ENCODE data around the gene ING1. TPM values are rescaled to one million over a fixed set of nuclear protein-coding genes. Genes with fewer than 3 reads are reported as not detected.
A peak's percentile ranks its signal among the peaks of the same experiment; 100 is the strongest.
"Not testable (repeated sequence)": the region's sequence is repeated elsewhere in the genome, so short reads cannot be mapped to it uniquely, and the experiment has no call there.

Gene ING1
- total RNA-seq, 6 donors from 2014 or later = 11.8 to 31.4 (median 17.9) TPM

DNA sequence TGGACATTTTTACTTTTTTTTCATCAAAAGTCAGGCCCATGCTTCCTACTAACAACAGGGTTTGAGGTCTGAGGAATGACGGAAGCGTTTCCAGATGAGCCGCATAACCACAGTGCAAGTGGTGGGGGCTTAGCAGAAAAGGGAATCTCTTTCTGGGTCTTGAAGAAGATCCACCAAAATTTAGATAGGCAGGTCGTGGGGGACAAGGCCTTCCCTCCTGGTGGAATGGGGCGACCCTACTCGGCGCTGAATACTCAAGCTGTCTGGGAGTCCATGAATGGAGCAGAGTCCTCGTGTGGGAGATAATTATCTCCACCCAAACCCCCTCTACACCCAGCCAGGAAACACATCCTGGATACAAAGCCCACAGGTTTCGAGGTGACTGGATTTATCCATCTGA is 44.5 kb upstream of the ING1 start:
- ATAC-seq (ENCODE audit: low FRiP score in 2 of 2) = no peak

DNA sequence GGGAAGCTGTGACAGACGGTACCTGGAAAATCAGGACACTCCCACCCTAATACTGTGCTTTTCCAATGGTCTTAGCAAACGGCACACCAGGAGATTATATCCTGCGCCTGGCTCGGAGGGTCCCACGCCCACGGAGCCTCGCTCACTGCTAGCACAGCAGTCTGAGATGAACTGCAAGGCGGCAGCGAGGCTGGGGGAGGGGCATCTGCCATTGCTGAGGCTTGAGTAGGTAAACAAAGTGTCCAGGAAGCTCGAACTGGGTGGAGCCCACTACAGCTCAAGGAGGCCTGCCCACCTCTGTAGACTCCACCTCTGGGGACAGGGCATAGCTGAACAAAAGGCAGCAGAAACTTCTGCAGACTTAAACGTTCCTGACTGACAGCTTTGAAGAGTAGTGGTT is 43.7 kb upstream of the ING1 start:
- DNase-seq = peak in 1 of 2 donors; percentile 45
- H3K27ac ChIP-seq; ATAC-seq (ENCODE audit: low FRiP score in 2 of 2); H3K4me1 ChIP-seq; H3K9me3 ChIP-seq; H3K27me3 ChIP-seq; H3K4me3 ChIP-seq: not testable (repeated sequence)
- WGBS, 2 donors = 58 to 94% methylated on average over 2 to 10 of the region's 11 CpGs
- H3K36me3 ChIP-seq = peaks cover 12 to 48% (median 32%) of the 10 kb centered on the region in 4 donors

More for the DNA sequence above, 44.5 kb upstream of the ING1 start:
- 85 to 89% methylated on average over 9 of the region's 9 CpGs for WGBS, 2 donors
- Histone ChIP-seq H3K4me3 (no peak overlapping the region), H3K36me3 (peaks cover 12 to 56% (median 33%) of the 10 kb centered on the region in 4 donors), H3K4me1 (no peaks in the 10 kb centered on the region), H3K27me3 (no peaks in the 10 kb centered on the region), H3K9me3 (no peaks in the 10 kb centered on the region), H3K27ac (no peak overlapping the region)
- no peak for TF ChIP-seq POLR2A (IDR thresholded peaks at IDR 0.05)
- DNase-seq = no peak

DNA sequence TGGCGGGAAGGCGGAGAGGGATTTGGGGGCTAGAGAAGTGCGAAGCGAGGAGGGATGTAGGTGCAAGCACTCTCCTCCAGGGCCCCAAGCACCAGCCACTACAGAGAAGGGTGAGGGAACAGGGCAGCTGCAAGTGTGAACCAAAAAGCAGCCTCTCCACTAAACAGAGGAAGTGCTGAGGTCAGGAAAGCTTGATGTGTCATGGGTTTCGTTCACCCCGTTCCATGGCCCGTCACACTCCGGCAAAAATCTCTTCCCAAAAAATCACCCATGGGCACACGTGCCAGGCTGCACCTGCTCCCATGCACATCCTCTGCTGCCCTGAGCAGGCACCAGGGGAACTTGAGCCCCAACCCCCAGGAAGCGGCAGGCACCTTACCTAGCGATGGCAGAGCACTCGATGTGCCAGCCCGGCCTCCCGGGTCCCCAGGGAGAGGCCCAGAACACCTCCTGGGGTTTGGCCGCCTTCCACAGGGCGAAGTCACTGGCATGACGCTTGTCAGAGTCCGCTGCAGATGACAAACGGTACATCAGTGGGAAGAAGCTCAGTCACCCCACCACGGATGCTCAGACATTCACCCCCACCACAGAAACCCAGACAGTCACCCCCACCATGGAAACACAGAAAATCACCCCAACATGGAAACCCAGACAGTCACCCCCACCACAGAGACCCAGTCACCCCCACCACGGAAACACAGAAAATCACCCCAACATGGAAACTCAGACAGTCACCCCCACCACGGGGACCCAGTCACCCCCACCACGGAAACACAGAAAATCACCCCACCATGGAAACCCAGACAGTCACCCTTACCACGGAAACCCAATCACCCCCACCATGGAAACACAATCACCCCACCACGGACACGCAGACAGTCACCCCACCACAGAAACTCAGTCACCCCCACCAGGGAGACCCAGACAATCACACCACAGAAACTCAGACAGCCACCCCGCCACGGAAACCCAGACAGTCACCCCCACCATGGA is 36.6 kb upstream of the ING1 start:
- ATAC-seq (ENCODE audit: low FRiP score in 2 of 2) (peak; percentile 61 to 72), DNase-seq (peak in 1 of 2 donors; percentile 51)
- 84 to 90% methylated on average over 11 to 24 of the region's 28 CpGs for WGBS, 2 donors
- H3K27ac ChIP-seq = peak overlapping the region in 1 of 4 donors; percentile 53
- no peak overlapping the region for H3K4me3 ChIP-seq
- peaks cover 12 to 50% (median 39%) of the 10 kb centered on the region in 4 donors for H3K36me3 ChIP-seq
- TF ChIP-seq POLR2A (IDR thresholded peaks at IDR 0.05) (no peak), POLR2AphosphoS5 (IDR thresholded peaks at IDR 0.05) (no peak), CTCF (IDR thresholded peaks at IDR 0.05) (no peak), EP300 (IDR thresholded peaks at IDR 0.05) (no peak)
- H3K27me3 ChIP-seq = no peaks in the 10 kb centered on the region
- no peaks in the 10 kb centered on the region for H3K9me3 ChIP-seq
- no peaks in the 10 kb centered on the region for H3K4me1 ChIP-seq

- ATAC-seq (ENCODE audit: low FRiP score in 2 of 2) = peak in 1 of 2 donors; percentile 17
- Histone ChIP-seq H3K27ac (no peak overlapping the region), H3K9me3 (no peaks in the 10 kb centered on the region), H3K36me3 (peaks cover 14 to 60% (median 46%) of the 10 kb centered on the region in 4 donors), H3K4me3 (no peak overlapping the region), H3K4me1 (no peaks in the 10 kb centered on the region), H3K27me3 (no peaks in the 10 kb centered on the region)
- no peak for TF ChIP-seq POLR2AphosphoS5 (IDR thresholded peaks at IDR 0.05)
- TF ChIP-seq EP300 (IDR thresholded peaks at IDR 0.05) = no peak
- TF ChIP-seq POLR2A (IDR thresholded peaks at IDR 0.05) = no peak
- no peak for TF ChIP-seq CTCF (IDR thresholded peaks at IDR 0.05)
- peak in 1 of 2 donors; percentile 69 for DNase-seq
- WGBS, 2 donors = 88 to 92% methylated on average over 28 of the region's 28 CpGs
These were observed 35.6 kb upstream of the ING1 start for GRCh38 chr13:110677731-110678545.

DNA sequence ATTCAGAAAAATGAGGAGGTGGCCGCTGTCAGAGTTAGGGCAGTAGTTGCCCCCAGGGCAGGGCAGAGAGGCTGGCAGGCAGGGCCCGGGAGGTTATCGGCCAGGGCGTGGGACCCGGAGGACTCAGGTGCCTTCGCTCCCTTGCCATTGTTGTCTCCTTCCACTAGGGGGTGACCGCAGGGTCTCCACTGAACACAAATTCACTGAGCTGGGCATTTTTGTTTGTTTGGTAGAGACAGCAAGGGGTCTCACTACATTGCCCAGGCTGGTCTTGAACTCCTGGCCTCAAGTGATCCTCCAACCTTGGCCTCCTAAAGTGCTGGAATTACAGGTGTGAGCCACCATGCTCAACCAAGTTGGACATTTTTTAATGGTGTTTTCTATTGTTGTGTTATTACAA is 32.6 kb upstream of the ING1 start:
- no peaks in the 10 kb centered on the region for H3K9me3 ChIP-seq
- ATAC-seq (ENCODE audit: low FRiP score in 2 of 2) (peak in 1 of 2 donors; percentile 20), DNase-seq (no peak)
- H3K36me3 ChIP-seq = peaks cover 11 to 80% (median 53%) of the 10 kb centered on the region in 4 donors
- no peaks in the 10 kb centered on the region for H3K27me3 ChIP-seq
- H3K27ac ChIP-seq = no peak overlapping the region
- WGBS, 2 donors = 95 to 98% methylated on average over 7 of the region's 7 CpGs
- peak in 4 of 6 experiments; percentile 8 to 29 (median 16) for TF ChIP-seq CTCF (IDR thresholded peaks at IDR 0.05)
- no peak for TF ChIP-seq POLR2A (IDR thresholded peaks at IDR 0.05)
- TF ChIP-seq EP300 (IDR thresholded peaks at IDR 0.05) = no peak
- TF ChIP-seq POLR2AphosphoS5 (IDR thresholded peaks at IDR 0.05) = no peak
- H3K4me3 ChIP-seq = no peak overlapping the region
- H3K4me1 ChIP-seq = no peaks in the 10 kb centered on the region

Data from upper lobe of left lung (tissue), 6 donors.